Amygdala (tissue), 56 donors: Measurements from ENCODE around the gene HRH2.
A peak's percentile ranks its signal among the peaks of the same experiment; 100 is the strongest.

ENCODE experiments used
- DNase-seq, 56 donors: peaks; one replicate each; lab custom pipeline; 2025; lab: John Stamatoyannopoulos, UW

Gene HRH2

DNA sequence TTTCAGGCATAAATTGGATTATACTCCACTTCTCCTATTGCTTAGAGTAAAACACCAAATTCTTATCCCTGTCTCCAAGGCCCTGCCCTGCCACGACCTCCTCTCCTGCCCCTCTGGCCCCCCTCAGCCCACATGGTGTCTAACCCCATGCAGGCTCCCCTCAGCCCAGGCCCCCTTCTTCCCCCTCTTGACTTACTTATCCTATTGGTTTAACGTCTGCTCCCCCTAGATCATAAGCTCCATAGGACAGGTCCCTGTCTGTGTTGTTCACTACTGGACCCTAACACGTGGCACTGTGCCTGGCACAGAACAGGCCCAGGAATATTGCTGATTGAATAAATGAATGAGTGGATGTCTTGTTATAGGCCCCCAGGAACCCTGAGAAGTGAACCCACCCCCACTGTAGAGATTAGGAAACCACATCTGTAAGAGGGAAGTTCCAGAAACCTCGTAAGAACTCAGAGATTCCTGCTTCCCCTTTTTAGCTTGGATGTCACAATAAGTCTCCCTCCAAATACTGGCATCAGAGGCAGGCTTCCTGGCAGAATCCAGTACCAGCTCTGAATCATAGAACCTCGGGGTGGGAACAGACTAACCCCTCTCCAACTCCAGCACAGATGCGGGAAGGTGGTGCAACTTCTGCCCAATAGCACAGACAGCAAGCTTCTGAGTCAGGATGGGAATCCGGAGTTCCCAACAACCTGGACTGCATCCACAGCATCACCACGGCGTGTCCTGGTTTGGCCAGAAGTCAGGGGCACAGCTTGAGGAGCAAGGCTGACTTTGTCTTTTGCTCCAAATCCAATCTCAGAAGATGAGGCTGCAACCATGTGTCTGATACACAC is 31.5 kb downstream of the HRH2 start:
- DNase-seq: peak in 1 of 56 donors; percentile 42

DNA sequence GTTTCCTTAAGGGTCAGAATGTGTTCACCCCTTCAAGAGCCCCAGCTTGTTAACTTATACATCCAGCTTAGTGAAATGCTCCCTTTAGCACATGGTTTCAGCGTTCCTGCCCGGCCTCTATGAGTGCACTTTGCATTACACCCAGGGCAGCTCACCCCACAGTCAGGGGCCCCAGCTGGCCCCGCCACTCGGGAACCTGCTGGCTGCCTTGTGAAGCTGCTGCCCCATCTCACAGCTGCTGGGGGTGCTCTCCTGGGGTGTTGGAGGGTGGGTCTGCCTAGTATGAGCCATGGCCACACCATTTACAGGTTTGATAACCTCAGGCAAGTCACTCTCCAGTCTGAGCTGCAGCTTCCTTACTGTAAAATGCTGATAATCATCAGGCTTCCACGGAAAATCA is 32.2 kb downstream of the HRH2 start:
- no peak for DNase-seq

DNA sequence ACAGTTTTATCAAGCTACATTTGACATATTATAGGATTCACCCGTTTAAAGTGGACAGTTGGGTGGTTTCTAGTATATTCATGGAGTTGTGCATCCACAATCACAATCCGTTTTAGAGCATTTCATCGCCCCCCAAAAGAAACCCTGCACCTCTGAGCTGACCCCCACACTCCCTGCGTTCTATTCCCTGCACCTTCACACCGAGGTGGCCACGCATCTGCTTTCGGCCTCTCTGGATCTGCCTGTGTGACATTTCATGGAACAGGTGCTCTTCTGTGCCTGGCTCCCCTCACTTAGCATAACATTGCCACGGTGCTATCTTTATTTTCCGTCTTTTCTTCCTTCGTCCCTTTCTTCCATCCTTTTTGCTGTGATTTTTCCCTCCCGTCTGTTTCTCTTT is 32.7 kb downstream of the HRH2 start:
- no peak for DNase-seq

DNA sequence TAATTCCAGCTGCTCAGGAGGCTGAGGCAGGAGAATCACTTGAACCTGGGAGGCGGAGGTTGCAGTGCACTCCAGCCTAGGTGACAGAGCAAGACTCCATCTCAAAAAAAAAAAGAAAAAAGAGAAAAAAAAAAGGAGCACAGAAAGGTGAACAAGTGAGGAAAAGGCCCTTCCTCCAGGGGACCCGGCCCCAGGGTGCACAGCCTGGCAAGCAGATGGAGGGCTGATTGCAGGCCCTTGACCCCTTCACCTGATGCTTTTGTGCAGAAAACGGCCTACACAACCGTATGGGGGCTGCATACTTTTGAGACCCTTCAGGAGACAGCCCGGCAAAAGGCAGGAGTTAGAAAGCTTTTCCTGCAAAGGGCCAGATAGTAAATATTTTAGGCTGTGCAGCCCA is 33.9 kb downstream of the HRH2 start:
- no peak for DNase-seq

DNA sequence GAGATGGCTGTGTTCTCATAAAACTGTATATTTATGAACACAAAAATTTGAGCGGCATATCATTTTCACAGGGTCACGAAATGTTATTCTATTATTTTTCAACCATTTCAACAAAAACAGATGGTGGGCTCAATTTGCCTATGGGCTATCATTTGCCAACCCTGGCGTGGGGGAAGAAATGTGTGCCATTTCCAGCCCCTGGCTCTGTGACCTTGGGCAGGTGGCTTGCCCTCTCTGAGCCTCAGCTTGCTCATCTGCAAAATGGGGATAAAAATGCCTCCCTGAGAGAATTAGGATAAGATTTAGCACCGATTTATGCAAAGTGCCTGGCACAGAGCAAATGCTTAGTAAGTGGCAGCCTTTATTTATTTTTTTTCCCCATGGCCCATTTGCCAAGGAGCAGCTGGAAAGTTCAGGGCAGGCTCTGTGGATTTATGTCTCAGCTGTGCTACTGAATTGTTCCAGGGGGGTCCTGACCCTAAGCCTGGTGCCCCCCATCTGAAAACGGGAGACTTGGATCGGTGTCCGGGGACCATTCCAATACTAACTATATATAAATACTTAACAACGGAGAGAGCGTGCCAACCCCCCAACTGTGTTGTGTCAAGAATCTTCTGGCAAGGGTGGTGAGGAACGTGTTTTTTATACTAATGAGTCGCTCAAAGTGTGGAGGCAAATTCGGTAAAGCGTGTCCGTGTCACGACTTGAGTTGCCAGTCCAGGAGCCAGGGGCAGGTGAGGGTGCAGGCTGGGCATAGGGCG is 34.5 kb downstream of the HRH2 start:
- peak in 2 of 56 donors; percentile 20 for DNase-seq

DNA sequence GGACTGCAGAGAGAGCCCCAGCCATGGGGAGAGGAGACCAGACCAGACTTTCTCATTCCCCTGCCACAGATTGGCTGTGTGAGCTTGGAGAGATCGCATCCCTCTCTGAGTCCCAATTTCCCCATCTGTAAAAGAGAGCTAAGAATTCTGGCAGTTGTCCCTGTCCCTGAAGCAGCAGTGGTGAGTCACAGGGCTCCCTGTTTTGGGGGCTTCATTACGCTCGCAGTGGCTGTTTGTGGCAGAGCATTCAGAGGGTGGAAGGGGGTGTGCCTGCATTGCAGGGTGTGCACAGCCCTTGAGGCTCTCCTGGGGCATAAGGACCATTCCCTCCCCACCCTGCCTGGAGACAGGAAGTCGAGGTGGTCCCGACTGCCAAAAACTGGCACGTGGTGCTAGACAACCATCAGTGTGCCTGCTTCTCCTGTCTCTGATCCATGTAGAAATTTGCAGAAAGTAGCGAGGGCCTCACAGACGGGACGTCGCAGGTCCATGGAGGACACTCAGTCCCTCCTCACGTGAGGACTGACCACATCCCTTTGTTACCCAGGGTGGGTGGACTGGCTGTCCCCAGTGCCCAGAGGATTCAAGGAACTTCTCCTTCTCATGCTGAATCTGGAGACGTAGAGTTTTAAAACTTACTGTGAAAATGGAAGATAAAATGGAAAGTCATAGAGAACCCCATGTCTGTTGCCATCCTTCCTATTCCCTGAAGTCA is 35.3 kb downstream of the HRH2 start:
- DNase-seq: peak in 2 of 56 donors; percentile 23 to 37

DNA sequence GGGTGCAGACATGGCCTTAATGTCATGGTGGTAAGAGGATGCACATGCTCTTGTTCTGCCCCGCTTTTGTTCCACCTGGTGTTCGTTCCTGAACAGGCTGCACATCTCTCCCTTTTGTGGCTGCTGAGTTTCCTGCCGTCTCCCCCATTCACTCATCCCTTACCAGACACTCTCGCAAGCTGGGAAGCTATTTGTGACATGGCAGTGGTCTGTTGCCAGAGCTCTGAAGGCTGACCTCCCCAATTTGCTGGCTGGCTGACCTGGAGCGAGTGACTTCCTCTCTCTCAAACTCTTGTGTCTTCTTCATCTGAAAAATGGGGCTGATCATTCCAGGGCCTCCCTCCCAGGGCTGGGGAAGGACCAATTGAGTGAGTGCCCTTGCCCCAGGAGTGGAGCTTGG is 35.9 kb downstream of the HRH2 start:
- DNase-seq: no peak

DNA sequence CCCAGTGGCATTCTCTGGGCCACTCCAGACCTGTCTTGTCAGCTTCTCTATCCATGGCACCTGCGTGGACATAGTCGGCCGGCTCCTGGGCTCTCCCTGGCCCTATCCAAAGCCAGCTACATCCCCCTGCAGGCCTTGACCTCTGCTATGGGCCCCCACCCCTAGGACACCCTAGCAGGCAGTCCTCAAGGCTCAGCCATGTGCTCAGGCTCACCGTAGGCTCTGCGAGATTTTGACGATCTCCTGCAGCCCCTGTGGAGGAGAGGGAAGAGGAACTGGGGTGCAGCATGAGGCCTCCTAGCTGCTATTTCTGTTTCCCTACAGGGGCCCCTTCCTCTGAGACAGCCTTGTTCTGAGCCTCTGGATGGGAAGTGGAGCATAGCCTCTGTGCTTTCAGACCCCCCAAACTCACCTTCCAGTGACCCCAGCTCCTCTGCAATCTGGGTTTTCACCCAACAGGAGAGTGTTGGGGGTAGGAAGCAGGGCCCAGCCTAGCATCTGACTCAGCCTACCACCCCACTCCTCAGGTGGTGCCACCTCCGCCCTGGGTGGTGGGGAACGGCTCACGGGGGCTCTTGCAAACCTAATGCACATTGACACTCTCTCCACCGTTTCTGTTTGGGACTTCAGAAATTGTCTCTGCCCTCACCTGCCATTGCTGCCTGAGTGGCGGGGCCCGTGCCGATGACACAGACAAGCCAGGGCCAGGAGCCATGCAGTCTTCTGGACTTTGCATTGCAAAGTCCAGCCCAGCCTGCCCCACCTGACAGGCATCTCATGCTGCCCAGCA is 36.7 kb downstream of the HRH2 start:
- peak in 3 of 56 donors; percentile 15 to 46 (median 37) for DNase-seq

DNA sequence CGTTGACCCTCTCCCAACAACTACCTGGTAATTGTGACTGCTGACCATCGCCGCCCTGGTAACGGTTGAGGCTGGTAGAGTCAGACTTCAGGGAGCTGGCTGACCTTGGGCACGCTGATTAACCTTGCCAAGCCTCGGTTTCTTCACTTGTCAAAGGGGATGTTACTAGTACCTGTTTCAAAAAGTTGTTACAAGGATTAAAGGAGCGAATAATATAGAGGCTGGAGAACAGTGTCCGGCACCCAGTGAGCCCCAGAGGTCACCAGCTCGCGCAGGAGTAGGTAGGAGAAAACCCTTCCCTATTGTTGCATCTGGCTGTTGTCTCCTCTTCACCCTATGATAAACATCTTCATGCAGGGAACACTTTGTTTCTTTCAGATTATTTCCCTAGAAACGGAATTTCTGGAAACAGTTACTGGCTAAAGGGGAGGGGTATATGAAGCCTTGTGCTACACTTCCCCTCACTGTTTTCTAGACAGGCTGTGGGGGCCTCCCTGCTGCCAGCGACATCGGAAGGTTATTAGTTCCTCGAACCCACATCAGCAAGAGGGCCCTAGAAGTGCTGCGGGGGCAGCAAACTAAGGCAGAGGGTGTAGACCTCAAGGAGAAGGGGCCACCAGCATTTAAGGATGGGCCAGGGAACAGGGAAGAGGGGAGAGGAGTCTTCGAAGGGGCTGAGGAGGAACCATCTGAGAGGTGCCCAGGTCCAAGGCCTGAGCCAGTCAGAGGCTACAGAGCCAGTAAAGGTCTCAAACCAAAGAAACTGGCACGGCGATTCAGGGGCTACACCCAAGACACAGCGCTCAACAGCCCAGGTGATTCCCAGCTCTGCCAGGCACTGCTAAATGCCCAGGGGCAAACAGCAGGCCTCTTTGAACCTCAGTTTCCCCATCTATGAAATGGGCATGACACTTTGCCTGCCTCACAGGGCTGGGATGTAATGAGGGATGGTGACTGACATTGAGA is 37.6 kb downstream of the HRH2 start:
- no peak for DNase-seq

DNA sequence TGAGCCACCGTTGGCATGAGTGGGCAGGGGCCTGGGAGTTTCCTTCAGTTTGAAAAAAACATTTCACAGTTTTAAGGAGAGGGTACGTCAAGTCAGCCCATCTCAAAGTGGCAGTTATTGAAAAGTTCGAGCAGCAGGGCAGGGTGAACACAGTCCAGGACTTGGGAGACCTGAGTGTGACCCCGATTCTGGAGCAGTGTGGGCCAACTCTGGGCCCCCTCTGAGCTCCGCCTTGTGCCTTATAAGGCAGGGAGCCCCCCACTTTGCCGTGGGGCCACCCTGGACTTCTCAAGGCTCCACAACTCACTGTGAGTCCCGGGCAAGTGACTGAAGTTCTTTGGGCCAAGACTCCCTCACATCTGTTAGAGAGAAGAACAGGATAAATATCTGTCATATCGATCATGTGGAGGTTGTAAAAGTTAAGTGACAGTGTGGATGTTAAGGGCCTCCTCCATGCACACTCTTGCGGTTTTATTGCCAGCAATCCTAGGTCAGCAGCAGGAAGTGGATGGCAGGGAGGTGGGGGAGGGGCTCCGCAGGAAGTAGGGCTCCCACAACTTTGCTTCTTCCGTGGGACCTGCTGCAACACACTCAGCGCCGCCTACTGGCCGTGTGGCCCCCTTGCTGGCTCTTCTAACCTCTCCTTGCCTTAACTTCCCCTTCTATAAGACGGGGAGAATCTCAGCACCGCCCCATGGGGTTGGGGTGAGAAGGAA is 38.4 kb downstream of the HRH2 start:
- peak in 19 of 56 donors; percentile 14 to 56 (median 32) for DNase-seq

DNA sequence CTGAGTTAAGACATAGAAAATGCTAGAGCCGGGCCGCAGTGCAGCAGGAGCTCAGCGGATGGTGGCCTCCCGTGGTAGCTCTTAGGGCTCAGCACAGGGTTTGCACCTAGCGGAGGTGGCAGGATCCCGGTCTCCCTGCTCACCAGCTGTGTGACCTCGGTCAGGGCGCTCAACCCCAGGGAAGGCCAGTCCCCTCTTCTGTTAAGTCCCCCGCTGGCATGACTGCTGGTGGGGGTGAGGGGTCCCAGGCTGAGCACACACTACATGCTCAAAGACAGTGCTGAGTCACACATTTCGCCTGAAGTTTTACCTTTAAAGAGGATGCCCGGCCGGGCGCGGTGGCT is 39.0 kb downstream of the HRH2 start:
- DNase-seq: no peak

DNA sequence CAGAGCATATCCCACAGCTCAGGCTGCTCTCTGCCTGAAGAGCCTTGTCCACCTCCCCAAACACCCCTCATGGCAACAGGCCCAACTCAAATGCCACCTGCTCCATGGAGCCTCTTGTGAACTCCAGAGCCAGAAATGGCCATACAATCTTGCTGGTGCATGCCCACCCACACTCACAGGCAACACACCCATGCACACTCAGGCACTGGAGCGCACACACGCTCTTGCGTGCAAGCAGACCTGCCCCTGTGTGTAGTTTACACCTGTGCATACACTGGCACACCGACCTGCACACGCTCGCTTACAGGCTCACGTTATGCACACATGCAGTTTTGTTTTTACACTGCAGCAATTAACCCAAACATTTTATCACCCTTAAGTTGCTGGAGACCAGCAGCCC is 40.0 kb downstream of the HRH2 start:
- no peak for DNase-seq

DNA sequence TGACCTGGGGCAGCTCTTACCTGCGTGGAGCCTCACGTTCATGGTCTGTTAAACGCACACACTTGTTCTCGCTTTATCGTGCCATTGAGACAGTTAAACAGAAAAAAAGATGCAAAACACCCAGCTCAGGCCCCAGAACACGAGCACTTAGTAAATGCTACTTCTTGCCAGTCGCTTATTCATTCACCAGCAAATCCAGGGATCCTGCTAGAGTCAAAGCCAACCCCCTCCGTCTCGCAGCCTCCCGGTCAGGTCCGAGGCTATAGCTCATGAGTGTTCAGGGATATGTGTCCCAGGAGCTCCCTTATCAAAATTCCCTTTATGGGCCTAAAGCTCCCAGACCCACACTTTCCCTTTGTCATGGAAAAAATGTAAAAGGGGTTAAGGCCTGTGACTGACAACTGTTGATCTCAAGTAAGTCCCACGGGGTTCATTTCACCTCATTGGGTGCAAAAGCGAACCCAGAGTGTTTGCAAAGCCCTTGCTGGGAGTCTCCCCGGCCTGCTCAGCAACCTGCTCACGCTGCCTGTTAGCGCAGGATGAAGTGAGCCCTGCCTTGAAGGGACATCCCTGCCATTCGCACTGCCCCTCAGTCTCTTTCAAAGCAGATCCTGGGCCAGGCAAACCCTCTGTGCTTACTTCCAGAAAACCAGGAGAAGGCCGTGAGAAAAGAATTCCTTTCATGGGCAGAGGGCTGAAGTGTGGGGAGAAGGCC is 40.7 kb downstream of the HRH2 start:
- no peak for DNase-seq

DNA sequence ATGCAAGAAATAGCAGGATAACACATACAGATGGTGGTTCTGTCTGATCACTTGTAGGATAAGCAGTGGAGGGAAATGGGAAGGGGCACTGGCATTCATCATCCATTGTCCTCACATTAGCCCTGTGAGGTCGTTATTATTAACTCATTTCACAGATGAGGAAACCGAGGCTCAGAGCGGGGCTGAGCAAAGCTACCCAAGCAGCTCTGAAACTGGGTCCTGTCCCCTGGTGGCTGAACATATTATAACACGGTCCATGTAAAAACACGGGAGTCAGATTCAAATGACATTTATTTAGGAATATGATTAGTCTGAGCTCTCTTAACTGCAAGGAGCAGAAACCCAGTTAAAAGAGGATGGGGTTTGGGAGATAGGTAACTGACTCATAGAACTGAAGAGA is 43.1 kb downstream of the HRH2 start:
- DNase-seq: no peak

DNA sequence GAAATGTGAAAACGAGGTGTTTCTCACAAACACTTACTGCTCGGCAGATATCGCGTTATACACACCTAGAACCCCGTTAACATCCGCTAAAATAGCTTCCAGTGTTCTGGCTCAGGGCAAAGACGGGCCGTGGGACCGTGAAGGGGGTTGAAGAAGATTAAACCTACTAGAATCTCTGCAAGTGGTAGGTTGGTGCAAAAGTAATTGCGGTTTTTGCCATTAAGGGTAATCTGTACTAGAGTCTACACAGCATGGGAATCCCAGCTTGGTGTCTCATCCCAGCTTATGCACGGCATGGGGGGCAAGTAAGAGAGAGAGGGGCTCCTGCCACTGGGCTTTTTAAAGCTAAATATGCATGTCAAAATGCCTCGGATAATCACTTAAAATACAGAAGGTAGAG is 43.9 kb downstream of the HRH2 start:
- no peak for DNase-seq

DNA sequence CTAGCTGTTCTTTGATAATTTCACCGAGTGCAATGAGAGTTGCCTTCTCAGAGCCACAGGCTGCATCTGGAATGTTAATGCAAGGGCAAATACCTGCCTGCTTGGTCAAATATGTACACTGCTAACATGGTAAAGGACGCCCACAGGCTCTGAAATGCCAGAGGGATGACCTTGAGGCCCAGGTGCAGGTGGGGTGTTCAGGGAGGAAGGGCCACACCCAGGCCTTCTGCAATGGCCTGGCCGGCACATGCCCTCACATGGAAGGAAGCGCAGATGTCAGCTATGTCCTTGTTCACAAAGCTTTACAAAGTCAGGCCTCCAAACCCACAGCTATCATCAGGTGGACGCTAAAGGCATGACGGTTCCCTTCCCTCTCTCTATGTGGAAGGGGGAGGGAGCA is 48.6 kb downstream of the HRH2 start:
- no peak for DNase-seq

DNA sequence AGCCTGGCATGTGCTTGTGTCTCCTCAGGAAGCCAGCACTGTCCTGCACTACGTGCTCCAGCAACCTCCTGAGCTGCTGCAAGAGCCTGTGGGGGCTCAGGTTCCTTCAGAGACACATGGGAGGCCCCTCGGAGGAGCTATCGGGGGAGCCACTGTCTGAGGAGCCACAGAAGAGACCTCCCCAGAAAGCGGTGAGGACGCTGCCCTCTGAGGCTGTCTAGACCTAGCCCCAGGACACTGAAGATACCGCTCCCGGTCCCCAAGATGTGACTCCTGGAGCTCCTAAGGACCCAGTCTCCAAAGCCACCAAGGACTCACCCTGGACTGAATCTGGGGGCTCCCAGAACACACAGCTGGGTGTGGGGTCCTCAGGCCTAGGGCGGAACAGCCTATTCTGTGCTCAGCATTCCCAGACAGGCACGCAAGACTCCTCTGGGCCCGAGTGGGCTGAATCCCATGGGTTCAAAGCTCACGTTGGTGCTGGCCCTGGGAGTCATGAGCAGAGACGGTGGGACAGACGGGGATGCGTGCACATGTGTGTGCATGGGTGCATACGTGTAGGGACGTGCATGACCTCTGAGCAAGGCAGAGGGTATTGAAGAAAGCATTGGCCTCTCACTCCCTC is 50.0 kb downstream of the HRH2 start:
- DNase-seq: no peak
